GM19238 (cell line): ENCODE results near the gene RREB1.
"Not testable (repeated sequence)": the region's sequence is repeated elsewhere in the genome, so short reads cannot be mapped to it uniquely, and the experiment has no call there.

ENCODE experiments used
- DNase-seq: peaks from one replicate; pipeline ENCODE4 v3.0.0; 2011; ENCODE audit warnings: low spot score; ENCODE audit not compliant: insufficient read length

RREB1 gene

DNA sequence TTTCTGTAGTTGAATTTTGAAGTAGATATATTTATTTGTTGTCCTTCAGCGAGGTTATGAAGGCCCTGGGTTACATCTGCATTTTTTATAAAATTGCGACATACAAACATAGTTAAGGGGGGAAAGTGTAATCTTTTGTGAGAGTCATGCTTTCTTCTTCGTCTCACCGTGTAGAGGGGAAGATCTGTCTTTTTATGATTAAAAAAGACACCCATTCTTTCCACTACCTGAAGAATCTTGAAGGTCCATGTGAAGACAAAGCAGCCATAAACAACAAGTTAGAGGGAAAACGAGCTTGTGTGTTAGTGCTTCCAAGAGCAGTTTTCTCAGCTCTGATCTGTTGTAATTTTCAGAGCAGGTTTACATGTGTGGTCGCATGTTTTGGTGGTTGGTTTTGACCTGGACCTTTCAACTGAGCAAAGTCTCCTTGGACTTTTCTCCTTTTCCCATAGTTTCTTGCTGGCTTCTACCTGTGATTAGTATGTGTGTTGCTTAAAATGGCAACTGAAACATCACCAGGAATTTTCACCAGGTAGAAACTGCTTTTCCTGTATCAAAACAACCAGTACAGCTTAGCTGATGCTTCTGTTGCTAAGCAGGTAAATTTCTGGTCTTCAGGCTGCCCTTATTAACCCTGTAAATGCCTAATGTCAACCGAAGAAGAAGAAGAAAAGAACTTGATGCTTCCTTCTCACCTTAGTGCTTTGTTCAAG lies 37.3 kb downstream of the RREB1 start:
- no peak for DNase-seq

DNA sequence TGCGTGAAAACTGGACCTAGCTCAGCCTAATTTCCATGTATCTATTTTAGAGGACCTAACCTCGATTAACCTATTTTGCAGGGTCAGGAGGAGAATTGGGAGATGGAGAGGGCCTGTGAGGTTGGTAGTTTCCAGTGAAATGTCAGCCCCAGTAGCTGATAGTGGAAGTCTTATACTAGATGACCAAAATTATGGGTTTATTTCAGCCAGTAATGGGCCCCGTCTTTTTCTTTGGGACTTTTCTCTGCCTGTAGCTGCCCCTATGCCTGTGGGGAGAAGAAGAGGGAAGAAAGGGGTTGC lies 37.8 kb downstream of the RREB1 start:
- no peak for DNase-seq

DNA sequence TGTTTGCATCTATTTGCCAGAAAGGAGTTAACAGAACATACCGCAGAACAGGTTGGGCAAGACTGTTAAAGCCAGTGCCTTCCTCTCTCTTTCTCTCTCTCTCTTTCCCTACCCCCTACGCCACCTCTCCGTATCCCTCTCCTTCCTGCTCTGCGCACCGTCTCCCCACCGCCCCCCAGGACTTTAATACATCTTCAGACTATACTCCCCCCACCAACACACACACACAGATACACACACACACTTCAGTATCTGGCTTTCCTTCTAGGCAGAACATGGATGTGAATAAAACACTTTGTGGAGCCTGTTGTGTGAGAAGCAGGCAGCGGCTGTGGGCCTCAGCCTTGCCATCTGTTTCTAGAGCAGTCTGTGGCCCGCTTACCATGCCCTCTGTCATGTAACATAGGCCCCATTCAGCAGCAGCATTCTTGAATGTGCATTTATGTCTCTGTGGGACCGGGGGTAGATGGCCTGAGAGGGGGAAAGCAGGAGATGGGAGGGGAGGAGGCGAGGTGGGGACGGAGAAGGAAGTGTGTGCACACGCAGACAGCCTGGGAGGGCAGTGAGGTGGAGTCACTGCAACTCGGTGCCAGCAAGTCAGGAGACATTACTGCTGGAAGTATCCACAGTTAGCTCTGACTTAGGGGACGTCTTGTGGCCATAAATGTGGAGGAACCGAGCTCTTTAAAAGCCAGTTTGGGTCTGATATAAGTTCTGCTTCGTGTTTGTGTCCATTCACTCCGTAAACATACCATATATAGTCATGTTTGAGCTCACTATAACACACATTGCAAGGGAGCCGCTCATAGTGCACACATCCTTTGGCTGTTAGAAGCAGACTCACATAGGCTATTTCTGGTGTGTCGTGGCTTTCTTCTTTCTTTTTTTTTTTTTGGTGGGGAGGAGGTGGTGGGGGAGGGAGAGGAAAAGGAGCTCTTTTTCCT lies 38.4 kb downstream of the RREB1 start:
- no peak for DNase-seq

DNA sequence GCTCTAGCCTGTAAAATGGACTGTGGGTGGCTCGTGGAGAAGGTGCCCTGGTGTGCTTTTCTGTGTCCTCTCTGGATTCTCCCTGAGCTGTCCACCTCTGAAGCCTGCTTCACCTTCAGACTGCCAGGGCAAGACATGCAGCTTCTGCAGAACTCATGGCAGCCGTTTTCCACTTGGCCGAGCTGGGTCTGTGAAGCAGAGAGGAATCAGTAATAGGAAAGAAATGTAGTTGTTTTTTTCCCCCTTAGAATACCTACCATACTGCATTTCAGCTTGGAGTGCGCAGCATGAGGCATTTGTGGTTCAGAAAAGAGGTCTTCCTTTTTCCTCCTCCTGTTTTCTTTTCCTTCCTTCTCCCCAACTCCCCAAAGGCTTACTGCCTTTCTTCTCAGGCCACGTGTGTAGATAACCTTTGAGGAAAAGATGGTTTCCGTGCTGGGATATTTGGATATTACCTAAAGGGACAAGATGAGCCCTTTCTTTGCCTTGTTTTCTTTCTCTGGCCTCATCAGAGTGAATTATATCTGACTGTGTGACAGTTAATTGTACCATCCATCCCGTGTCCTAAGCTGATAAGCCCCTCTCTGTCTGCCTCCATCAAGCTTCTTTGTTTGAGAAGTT lies 39.4 kb downstream of the RREB1 start:
- no peak for DNase-seq

DNA sequence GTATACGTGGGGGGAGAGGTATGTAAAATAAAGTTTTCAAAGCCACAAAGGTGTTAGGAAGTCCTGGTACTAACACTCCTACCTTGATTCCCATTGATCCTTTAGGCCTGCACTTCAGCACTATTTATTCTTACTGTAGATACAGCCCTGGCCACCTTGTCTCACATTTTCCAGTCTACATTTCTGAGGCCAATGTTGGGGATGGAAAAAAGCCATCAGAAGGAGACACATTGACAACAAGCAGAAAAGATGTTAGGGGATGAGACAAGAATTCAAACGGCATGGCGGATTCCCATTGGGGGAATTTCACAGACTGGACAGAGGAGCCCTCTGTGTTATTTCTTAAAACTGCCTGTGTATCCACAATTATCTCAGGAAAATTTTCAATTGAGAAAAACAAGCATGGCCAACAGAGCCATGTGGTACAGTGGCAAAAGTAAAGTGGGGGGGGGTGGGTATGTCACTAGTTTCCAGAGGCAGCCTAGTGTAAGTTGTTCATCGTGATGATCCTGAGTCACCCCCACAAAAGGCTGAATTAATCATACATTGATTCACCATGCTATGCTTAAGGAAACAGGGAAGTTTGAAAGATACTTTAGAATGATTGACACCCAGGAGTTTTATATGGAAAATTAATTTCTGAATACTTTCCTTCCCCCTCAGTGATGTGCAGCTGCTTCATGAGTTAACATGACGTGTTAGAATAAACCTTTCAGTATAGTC lies 40.5 kb downstream of the RREB1 start:
- DNase-seq = no peak

DNA sequence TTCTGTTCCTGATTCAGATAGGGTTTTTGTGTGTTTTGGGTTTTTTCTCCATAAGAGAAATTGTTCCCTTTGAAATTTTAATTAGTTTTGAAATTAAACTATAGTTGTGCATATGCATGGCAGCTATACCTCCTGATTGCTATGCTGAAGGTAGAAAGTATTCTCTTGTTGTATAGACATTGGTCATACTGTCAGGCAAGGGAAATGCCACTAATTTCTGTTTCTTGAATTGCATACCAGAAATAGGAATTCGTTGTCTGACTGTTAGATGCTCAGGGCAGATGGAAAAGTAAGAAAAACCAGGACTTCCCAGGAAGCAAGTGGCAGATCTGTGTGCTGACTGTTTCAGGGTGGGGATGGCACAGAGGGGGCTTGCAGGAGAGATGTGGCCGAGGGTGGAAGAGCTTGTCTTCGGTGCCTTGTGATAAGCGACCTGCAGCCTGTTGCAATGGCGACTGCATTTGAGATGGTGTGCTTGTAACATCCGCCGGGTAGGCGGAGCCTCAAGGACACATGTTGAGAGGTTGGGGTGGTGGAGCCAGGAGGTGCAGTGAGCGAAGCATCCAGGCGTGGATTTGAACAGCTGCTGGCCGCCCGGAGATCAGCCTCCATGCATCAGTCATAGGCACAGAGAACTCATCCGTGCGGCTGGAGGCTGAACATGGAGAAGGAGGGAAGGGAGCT lies 42.8 kb downstream of the RREB1 start:
- no peak for DNase-seq

DNA sequence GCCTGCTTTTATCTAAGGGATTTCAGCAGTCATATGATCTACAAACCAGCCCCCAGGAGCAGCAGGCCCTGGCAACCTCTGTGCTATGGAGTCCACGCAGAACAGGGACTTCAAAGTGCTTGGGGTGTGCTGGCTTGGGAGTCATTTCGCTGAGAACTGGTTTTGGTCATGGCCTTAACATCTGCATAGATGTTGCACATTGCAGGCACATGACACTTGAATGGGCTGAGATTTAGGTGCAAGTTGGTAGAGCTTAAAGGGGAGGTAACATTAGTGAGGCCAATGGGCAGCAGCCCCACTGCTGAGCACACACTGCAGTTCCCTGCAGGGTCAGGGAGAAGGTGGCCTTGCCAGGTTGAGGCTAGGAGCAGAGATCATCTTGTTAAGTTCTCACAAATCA lies 43.6 kb downstream of the RREB1 start:
- no peak for DNase-seq

DNA sequence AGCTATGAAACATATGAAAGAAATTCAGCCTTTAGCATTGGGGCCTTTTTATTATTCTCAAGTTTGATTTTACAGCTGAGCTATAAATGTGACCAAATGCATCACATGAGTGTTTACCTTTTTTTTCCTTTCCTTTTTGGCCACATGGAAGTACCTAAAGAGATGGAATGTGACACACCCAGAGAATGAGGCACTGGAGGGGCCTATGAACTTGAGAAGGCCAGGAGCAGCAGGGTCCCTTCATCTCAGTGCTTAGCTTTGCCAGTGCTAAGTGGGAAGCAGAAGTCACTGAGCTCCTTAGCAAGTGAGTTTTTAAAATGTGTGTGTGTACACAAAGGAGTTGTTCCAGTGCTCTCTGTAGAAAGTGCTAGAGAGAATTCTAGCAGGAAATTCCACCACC lies 44.7 kb downstream of the RREB1 start:
- DNase-seq = no peak

DNA sequence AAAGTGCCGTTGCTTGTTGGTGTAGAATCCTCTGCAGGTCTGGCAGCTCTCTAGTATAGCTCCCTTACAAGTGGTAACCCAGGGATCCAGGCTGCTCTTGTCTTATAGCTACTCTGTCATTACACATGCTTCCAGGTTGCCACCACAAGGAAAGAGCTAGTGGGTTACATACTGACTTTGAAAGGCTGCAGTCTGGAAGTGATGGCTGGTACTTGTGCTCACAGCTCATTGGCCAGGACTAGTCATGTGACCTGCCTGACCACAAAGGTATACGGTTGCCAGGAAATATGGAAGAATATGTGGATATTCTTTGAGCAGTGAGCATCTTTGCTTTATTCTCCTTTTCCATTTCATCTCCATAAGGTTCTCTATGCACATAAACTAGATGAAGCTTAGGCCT lies 46.0 kb downstream of the RREB1 start:
- DNase-seq = no peak

DNA sequence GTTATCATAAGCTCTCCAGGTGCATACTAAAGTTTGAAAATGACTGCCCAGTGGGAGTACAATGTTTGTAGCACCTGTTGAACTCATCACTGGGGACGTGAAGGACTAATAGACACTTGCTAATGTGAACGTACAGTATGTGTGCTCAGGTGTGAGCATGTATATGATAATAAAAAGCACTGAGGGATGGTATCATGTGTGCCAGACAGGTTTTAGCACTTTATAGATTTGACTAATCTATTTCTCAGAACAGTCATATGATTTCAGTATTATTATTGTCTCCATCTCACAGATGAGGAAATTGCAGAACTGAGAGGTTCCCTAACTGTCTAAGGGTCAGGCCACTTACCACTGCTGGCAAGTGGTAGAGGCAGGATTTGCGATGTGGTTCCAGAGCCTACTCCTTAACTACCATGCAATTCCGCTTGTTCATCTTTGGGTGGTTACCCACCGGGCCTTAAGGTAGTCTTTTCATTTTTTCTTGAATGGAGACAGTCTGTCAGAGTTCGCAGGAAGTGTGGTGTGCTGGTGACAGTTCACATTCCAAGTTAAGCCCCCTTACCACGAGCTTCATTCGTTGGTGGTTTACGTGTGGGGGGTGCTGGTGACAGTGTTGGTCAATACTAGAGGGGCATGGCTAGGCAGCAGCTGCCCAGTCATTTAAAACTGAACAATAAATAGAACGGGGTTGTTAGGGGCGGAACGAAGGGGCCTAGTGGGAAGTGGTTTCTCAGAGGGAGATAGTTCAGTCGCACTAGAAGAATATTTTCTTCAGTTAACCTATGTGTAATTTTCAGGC lies 46.8 kb downstream of the RREB1 start:
- no peak for DNase-seq

DNA sequence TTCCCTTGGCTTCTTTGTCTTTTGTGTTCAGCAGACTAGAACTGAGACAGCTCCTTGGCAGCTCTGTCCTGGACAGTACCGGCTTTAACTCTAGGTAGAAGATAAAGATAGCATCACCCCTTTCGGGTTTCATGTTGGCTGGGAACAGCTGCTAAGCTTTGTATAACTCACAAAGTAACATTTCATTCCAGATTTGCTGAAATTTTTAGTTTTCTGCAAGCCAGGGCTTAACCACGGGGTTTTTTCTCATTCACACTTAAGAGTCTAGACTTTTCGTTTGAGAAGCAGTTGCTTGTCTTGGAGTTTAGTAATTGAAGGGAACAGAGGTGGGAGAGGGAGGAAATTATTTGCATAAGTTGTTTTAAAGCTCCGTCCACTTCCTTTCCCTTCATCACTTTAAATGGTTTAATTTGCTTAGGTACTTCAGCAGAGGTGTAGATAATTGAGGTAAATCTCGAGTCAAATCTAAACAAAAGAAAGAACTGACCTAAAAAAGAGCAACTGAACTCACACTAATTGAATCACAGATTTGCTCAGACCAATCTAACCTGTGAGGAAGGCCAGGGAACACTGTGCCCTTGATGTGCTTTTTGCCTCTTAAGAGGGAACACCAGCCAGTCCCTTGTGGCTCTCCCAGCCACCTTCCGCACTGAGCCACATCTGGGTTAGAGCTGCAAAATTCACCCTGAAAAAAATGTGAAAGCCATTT lies 48.3 kb downstream of the RREB1 start:
- DNase-seq = no peak

DNA sequence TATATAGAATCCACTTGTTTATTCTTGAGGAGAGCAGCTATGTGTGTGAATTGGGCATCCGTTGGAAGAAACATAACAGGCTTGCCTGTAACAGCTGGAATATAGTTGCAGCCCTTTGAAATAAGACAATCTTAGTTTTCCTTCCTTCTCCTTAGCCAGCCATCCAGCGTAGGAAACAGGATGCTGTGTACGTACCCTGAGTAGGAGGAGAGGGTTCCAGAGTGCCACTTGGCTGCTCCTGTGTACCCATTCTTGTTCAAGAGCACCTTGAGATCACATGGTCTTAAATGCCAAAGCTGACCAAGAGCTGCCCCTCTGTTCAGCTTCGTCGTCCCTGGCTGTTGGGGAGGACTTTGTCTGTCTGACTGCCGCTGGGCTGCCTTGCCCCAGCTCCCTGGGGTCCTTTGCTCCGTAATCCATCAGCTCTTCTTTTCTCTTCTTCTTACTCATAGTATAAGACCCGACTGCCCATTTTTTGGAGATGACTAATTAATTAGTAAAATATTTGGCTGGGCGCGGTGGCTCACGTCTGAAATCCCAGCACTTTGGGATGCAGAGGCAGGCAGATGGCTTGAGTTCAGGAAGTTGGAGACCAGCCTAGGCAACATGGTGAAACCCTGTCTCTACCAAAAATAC lies 49.0 kb downstream of the RREB1 start:
- no peak for DNase-seq

DNA sequence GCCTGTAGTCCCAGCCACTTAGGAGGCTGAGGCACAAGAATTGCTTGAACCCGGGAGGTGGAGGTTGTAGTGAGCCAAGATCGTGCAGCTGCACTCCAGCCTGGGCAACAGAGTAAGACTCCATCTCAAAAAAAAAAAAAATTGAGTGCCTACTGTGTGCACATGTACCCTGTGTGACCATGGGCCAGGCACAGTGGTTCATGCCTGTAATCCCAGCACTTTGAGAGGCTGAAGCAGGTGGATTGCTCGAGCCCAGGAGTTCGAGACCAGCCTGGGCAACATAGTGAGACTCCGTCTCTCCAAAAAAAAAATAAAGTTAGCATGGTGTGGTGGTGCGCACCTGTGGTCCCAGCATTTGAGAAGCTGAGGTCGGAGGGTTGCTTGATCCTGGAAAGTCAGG lies 49.5 kb downstream of the RREB1 start:
- not testable (repeated sequence) for DNase-seq

DNA sequence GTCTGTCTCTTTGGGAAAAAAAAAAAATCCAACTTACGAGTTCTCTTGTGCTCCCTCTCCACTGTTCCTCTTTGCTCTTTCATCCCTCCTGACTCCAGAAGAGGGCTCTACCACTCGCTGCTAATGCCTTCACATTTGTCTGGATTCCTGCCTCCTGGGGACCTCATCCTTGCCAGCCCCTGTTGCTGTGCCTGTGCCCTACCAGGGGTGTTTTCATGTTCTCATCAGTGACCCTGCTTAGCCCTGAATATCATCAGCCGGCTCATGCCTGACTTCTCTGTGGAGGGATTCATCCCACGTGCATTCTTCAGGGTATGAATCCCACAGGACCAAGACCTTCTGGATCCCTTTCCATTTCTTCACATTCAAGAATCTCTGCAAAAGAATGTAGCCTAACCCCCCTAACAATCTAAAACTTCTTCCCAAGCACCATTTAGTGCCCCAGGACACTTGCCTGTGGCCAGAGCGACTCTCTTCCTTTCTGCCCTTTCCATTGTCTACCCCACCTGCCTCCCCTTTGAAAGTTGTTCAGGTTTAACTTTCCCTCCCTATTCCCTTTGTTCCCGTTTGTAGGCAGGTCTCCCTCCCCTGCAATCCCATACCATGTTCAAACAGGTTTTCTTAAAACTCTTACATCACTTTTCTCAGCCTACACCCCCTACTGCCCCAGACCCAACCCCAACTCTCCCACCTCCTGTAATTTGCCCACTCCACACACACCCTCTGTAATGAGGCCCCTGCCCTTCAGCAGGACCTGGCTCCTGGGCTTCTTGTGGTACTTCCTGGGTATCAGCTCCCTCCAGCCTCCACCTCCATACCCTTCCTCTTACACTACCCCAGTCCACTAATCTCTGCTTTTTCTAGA lies 50.2 kb downstream of the RREB1 start:
- DNase-seq = no peak

DNA sequence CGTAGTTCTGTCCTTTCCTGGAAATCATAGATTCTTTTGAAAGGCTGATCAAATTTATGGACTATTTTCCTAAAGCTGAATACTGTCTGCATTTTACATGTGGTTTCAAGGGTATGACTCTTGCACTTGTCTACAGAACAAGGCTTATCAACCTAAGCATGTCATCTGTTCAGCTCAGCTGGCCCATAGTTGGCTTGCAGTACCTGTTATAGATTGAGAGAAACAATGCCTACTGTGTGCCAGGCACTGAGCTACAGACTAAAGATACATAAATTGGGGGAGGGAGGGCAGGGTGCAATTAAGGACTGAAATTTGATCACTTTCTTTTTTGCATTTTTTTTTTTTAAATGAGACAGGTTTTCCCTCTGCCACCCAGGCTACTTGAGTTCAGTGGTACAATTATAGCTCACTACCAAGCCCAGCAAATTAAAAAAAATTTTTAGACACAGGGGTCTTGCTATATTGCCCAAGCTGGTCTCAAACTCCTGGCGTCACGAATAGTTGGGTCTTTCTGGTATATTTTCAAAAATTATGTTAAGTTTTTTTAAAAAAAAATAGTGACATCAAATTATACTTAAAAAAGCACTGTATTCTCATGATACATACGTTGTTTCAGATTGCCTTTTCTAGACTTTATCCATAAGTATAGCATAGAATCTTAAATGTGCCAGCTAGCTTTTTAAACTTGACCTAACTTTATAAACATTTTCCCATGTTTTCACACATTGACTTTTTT lies 52.2 kb downstream of the RREB1 start:
- DNase-seq = no peak

DNA sequence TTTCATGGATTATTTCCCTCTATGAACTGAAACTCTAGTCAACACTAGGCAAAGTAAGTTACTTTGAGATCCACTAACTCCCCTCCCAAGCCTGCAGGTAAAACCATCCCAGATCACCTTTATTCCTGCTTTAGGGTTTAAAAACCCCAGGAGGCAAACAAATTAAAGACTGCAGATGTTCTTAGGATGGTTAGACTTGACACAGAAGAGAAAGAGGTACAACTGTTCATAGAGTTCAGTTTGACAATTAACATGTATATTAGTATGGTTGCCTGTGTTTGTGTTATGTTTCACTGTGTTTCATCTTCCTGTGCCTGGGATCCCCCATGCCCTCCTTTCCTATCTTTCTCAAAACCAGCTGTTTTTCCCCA lies 53.5 kb downstream of the RREB1 start:
- no peak for DNase-seq

DNA sequence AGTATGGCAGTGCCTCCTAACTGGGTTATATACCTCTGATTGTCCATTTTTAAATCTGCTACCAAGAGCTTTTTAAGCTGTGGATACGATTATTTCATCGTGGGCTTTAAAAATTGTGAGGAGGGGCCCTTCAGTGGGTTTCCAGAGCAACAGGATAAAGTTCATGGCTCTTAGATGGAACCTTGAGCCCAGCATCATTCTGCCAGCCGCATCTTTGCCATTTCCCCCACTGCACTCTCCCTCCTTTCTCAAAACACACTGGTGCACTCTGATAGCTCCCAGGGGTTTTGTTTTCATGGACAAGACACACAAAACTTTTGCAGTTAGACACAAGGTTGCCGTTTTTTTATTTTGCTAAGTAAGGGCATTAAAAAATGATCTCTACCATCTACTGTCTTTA lies 54.1 kb downstream of the RREB1 start:
- DNase-seq = no peak

DNA sequence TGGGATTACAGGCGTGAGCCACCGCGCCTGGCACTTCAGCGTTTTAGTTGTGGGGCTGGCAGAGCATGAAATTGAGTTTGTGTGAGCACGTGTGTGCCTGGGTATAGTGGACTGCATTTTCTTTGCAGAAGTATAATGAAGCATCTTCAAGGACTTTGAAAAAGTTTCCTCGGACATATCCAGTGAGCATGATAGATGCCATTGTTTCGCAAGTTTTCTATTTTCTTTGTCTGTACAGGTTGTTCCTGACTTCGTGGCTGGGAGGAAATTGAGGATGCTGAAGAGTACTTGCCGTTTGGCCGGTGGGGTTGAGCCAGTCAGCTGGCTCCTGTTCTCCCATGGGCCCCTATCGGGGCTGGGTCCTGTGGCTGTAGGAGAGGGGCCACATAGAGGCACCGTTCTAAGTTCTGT lies 55.9 kb downstream of the RREB1 start:
- no peak for DNase-seq
